HepG2 (cell line): ENCODE results near the gene C19orf33. TPM values are rescaled to one million over a fixed set of nuclear protein-coding genes. Genes with fewer than 3 reads are reported as not detected.

ENCODE experiments used
- ATAC-seq: fragments of 200-7000 bp; cut with Tn5 transposase; 3 replicates; pipeline ENCODE4 v1.9.1; 2020; ENCODE audit warnings: mild to moderate bottlenecking, moderate library complexity
- BruUV-seq: library from RNA; stranded (reverse); fragments of 400-500 nt; replicated peaks from 2 replicates; lab custom pipeline; 2021; lab: Mats Ljungman, UMichigan
- CTCF ChIA-PET: fragments of 300-600 bp; formaldehyde crosslinking; extraction: SDS; loops from one replicate; lab custom pipeline; 2021; ENCODE audit warnings: low total read pairs, inconsistent platforms, low intra/inter-chr PET ratio; lab: Yijun Ruan, JAX
- POLR2A ChIA-PET: fragments of 350-600 bp; sonication (Branson Sonifier 250); formaldehyde crosslinking; loops from one replicate; lab custom pipeline; 2020; ENCODE audit warnings: antibody characterized with exemption, inconsistent platforms; lab: Yijun Ruan, JAX
- DNase-seq: peaks from one replicate; pipeline ENCODE4 v3.0.0-alpha.2; 2015; ENCODE audit warnings: low spot score
- FAIRE-seq: peaks from 3 replicates; lab custom pipeline; 2011; peaks lifted over from hg19 to GRCh38; lab: Jason Lieb, UNC
- H2AFZ ChIP-seq: one replicate; pipeline ENCODE4 v1.6.1; 2011; ENCODE audit warnings: low read length, inconsistent platforms
- H3K27ac ChIP-seq: fragments of 300-600 bp; 3 replicates; pipeline ENCODE4 v1.8.0; 2011; ENCODE audit warnings: mixed run types, mild to moderate bottlenecking, mixed read lengths, low read length, inconsistent platforms; ENCODE audit not compliant: insufficient read depth; ENCODE audit errors: extremely low read length
- H3K27me3 ChIP-seq, 2 experiments: fragments of 200-600 bp in 1 of 2; 2 replicates in 1 of 2; 3 replicates in 1 of 2; pipeline versions ENCODE4 v1.6.0 to v1.8.0; 2011; ENCODE audit warnings: low read length in 2 of 2, mild to moderate bottlenecking in 2 of 2, moderate library complexity in 2 of 2, inconsistent platforms in 1 of 2; ENCODE audit not compliant: insufficient read depth in 2 of 2, control insufficient read depth in 1 of 2
- H3K36me3 ChIP-seq, 2 experiments: fragments of 200-600 bp in 1 of 2; replicated peaks in 1 of 2; 2 replicates in 1 of 2; 3 replicates in 1 of 2; pipeline versions ENCODE4 v1.5.1 to v1.8.0; 2011; ENCODE audit warnings: low read length in 2 of 2, inconsistent platforms in 1 of 2; ENCODE audit not compliant: insufficient read depth in 2 of 2, control insufficient read depth in 1 of 2
- H3K4me1 ChIP-seq: 2 replicates; pipeline ENCODE4 v1.5.1; 2012; ENCODE audit warnings: low read length, inconsistent platforms; ENCODE audit not compliant: insufficient read depth
- H3K4me2 ChIP-seq: 2 replicates; pipeline ENCODE4 v1.6.0; 2011; ENCODE audit warnings: low read depth, low read length, inconsistent platforms
- H3K4me3 ChIP-seq, 3 experiments: fragments of 200-600 bp in 1 of 3; sonication (generic), shearing (Covaris generic) in 1 of 3; replicated peaks in 1 of 3; 2 replicates each; pipeline ENCODE4 v1.5.1; 2011 to 2016; ENCODE audit warnings: low read length in 3 of 3, inconsistent platforms in 2 of 3, low read depth in 2 of 3, mild to moderate bottlenecking in 2 of 3, control low read depth in 1 of 3, mixed read lengths in 1 of 3; ENCODE audit not compliant: insufficient read depth in 1 of 3
- H3K79me2 ChIP-seq: one replicate; pipeline ENCODE4 v1.6.1; 2011; ENCODE audit warnings: low read length, inconsistent platforms; ENCODE audit not compliant: insufficient read depth
- H3K9ac ChIP-seq: 2 replicates; pipeline ENCODE4 v1.6.0; 2011; ENCODE audit warnings: mild to moderate bottlenecking, low read depth, low read length, inconsistent platforms; ENCODE audit not compliant: insufficient read depth
- H3K9me3 ChIP-seq: 2 replicates; pipeline ENCODE4 v1.5.1; 2012; ENCODE audit warnings: mild to moderate bottlenecking, low read length
- H4K20me1 ChIP-seq: 2 replicates; pipeline ENCODE4 v1.6.0; 2011; ENCODE audit warnings: inconsistent platforms, mild to moderate bottlenecking, low read length, moderate library complexity; ENCODE audit not compliant: insufficient read depth
- CTCF ChIP-seq: sonication (generic); formaldehyde crosslinking; IDR thresholded peaks from 2 replicates; pipeline ENCODE4 v1.5.0; 2020; ENCODE audit warnings: mild to moderate bottlenecking, missing genetic modification reagents, moderate library complexity
- SSRP1 ChIP-seq: IDR thresholded peaks from 2 replicates; pipeline ENCODE4 v1.6.1; 2016; ENCODE audit warnings: control low read depth
- STAG1 ChIP-seq: sonication (generic); formaldehyde crosslinking; IDR thresholded peaks from 2 replicates; pipeline ENCODE4 v1.4.0; 2020; ENCODE audit warnings: missing genetic modification reagents
- ZBTB33 ChIP-seq: sonication (generic); formaldehyde crosslinking; IDR thresholded peaks from 2 replicates; pipeline ENCODE4 v1.4.0; 2020; ENCODE audit warnings: missing genetic modification reagents
- ZMYM3 ChIP-seq: sonication (generic); formaldehyde crosslinking; IDR thresholded peaks from 2 replicates; pipeline ENCODE4 v1.5.1; 2020; ENCODE audit warnings: mild to moderate bottlenecking, missing genetic modification reagents
- ZNF12 ChIP-seq: sonication (generic); formaldehyde crosslinking; IDR thresholded peaks from 2 replicates; pipeline ENCODE4 v1.5.0; 2020; ENCODE audit warnings: missing genetic modification reagents
- ZNF768 ChIP-seq: sonication (generic); formaldehyde crosslinking; IDR thresholded peaks from 2 replicates; pipeline ENCODE4 v1.4.0; 2020; ENCODE audit warnings: missing genetic modification reagents
- WGBS: methylation state at CpG from one replicate; pipeline ENCODE4 v1.1.6; 2017; ENCODE audit warnings: low lambda C conversion rate; 5-methylcytosine and 5-hydroxymethylcytosine counted together
- in situ Hi-C: cut with HindIII; loops from 2 replicates; pipeline ENCODE4 v1.10.0; 2017; ENCODE audit warnings: low pct_unique_long_range_greater_than_20kb; ENCODE audit not compliant: extremely low pct_ligation_motif_present
- intact Hi-C: fragments of 100-400 bp; cut with micrococcal nuclease; formaldehyde crosslinking; loops from one replicate; pipeline ENCODE4 v1.10.0; 2022; ENCODE audit not compliant: unreplicated experiment
- polyA plus RNA-seq, 8 experiments: library from polyadenylated mRNA; depleted of rRNA in 3 of 8; stranded (reverse) in 7 of 8; unstranded in 1 of 8; fragments of >200 nt; fragmentation: Illumina TruSeq in 4 of 8; extraction: Trizol in 4 of 8; gene quantifications; 2 replicates each; pipeline versions ENCODE4 v1.2.1 to v1.2.3, GENCODE V29; 2011 to 2016; ENCODE audit warnings: low read depth in 4 of 8, missing spikeins in 1 of 8, mixed read lengths in 1 of 8; ENCODE audit not compliant: insufficient read depth in 1 of 8
- total RNA-seq, 5 experiments: library from RNA; depleted of rRNA; stranded (reverse); fragments of >200 nt; fragmentation: Illumina TruSeq; extraction: Trizol; gene quantifications; 2 replicates each; pipeline ENCODE4 v1.2.3, GENCODE V29; 2016; ENCODE audit warnings: low read depth in 1 of 5

The C19orf33 gene
- total and polyA plus RNA-seq, 2 of the 13 experiments (the other 11 are each of a cell fraction or from before 2014, with no cell fraction given), result 2.5 to 3.3 TPM

GRCh38 chr19:38351865-38352395, 47.9 kb downstream of the C19orf33 start:
- Histone ChIP-seq H3K27ac (no peak overlapping the region), H3K4me1 (no peaks in the 10 kb centered on the region), H3K4me2 (no peak overlapping the region), H2AFZ (no peak overlapping the region), H3K79me2 (no peaks in the 10 kb centered on the region), H3K9me3 (no peaks in the 10 kb centered on the region), H3K4me3 (no peak overlapping the region), H3K27me3 (peaks cover 3 to 17% of the 10 kb centered on the region in 2 experiments; a peak in 4 of 5 replicates), H3K36me3 (no peaks in the 10 kb centered on the region), H3K9ac (no peak overlapping the region), H4K20me1 (no peaks in the 10 kb centered on the region)
- no peak for DNase-seq
- peak; percentile 27; the same call in 1 of the 2 replicates for TF ChIP-seq CTCF (CRISPR knock-in tag)
- TF ChIP-seq ZBTB33 (CRISPR knock-in tag), result peak; percentile 81
- no peak for TF ChIP-seq ZNF12 (CRISPR knock-in tag)
- peak; percentile 18; the same call in 1 of the 2 replicates for TF ChIP-seq ZNF768
- 0 out of 2 replicates have a peak, but pooled peaks have one; percentile 49 for TF ChIP-seq ZMYM3 (CRISPR knock-in tag)
- peak; percentile 29 for TF ChIP-seq STAG1
- no peak for TF ChIP-seq SSRP1 (CRISPR knock-in tag)
- CTCF ChIA-PET, result no interaction called here
- POLR2A ChIA-PET, result no interaction called here
- peak; percentile 72 for ATAC-seq
- FAIRE-seq, result no peak
- no TSS peak for BruUV-seq
- in situ Hi-C loops (no loop called here), intact Hi-C loops (no loop called here)
- WGBS, result 6% methylated on average over 5 of the region's 9 CpGs
